Cardiac fibroblast (primary cell): ENCODE results near the gene HIGD1A.
A peak's percentile ranks its signal among the peaks of the same experiment; 100 is the strongest.

Experiments
- DNase-seq, 2 donors: peaks; one replicate each; pipeline versions ENCODE4 v3.0.0 to v3.0.0-alpha.2; 2010; ENCODE audit warnings: low read depth in 2 of 2
- H3K4me3 ChIP-seq, 2 donors: replicated peaks in 1 of 2; 1 replicate in 1 of 2; 2 replicates in 1 of 2; pipeline ENCODE4 v1.5.1; 2011; ENCODE audit warnings: low read depth in 2 of 2, low read length in 2 of 2, mild to moderate bottlenecking in 2 of 2, moderate library complexity in 1 of 2
- TF ChIP-seq, protein P1 (sequence below): IDR thresholded peaks from one replicate; pipeline ENCODE4 v1.5.1; 2011; ENCODE audit warnings: low read depth, mild to moderate bottlenecking, low read length, inconsistent platforms

HIGD1A gene

DNA sequence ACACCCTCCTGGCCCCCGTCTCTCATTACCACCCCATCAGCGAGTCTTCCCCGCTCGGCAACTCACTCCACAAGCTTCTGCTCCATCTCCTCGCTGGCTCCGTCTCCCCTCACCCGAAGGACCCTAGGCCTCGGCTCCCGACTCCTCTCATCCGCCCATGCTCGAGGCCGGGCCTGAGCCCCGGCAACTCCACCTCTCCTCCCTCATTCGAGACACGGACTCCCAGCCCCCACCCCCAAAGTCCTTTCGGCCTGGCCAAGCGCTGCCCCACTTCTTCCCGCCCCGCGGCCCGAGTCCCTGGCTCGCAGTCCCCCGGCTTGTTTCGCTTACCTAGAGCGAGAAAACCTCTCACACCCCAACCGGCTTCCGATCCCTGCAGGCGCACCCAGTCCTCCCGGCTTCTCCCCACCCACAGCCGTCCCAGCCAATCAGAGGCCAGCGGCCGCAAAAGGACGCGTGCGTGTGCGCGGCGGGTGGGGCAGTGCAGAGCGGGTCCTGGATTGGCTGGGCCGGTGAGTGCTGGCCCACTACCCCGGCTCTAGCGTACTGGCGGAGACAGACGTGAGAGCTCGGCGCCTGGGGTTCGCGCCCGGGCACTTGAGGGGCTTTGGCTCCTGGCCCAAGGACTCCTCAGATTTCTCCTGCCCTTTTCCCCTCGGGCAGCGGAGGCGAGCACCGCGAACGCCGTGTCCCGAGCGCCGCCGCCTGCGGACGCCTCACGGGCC is at the start of gene HIGD1A:
TSS of gene HIGD1A (minus strand) at position 385 of the 725 bp plus-strand sequence. CDS start 10,237 bp downstream, outside the sequence.
- peak within 1 kb of the TSS; percentile 84 to 85 for H3K4me3 ChIP-seq
- peak; percentile 93 to 96 for DNase-seq
- TF ChIP-seq, protein P1, sequence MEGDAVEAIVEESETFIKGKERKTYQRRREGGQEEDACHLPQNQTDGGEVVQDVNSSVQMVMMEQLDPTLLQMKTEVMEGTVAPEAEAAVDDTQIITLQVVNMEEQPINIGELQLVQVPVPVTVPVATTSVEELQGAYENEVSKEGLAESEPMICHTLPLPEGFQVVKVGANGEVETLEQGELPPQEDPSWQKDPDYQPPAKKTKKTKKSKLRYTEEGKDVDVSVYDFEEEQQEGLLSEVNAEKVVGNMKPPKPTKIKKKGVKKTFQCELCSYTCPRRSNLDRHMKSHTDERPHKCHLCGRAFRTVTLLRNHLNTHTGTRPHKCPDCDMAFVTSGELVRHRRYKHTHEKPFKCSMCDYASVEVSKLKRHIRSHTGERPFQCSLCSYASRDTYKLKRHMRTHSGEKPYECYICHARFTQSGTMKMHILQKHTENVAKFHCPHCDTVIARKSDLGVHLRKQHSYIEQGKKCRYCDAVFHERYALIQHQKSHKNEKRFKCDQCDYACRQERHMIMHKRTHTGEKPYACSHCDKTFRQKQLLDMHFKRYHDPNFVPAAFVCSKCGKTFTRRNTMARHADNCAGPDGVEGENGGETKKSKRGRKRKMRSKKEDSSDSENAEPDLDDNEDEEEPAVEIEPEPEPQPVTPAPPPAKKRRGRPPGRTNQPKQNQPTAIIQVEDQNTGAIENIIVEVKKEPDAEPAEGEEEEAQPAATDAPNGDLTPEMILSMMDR: no peak

DNA sequence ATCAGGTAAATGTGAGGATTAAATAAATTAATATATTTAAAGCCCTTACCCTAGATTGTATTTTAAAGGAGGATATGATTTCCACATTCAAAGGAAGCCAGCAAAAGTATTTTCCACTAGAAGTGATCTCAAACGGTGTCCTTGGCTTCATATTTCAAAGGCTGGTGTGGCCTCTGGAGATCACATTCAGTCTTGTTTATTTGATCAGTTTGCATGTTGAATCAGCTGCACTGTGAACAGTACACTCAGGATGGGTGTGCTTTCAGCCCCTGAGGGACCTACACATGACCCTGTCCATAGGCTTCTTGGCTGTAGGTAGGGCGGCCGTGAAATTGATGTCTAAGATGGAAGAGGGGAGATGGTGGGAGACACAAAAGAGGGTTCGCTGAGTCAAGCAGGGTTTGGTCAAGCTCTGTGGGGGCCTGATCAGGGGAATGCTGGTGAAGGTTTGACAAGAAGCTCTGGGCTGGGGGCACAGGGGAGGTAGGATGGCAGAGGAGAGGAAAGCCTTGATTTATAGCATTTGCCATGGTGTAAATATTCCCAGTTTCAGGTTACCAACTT is 49.5 kb upstream of the HIGD1A start:
- TF ChIP-seq, protein P1: no peak
- no peak for DNase-seq
- no peak overlapping the region for H3K4me3 ChIP-seq

DNA sequence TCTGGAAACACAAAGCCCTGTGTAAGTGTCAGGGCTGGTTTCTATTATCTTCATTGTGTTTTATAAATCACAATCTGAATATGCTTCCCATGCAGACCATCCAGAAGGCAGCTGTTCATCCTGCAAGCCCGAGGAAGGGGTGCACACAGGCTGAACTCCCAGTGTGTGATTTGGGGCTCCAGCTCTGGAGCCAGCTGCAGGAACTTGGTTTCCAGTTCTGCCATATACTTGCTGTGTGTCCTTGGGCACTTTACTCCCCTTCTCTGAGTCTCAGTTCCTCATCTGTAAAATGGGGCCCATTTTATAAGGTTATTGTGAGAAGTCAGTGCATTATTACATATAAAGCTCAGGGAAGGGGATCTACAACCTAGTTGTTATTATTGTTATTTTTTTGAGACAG is 48.8 kb upstream of the HIGD1A start:
- DNase-seq: no peak
- no peak overlapping the region for H3K4me3 ChIP-seq
- TF ChIP-seq, protein P1: no peak

DNA sequence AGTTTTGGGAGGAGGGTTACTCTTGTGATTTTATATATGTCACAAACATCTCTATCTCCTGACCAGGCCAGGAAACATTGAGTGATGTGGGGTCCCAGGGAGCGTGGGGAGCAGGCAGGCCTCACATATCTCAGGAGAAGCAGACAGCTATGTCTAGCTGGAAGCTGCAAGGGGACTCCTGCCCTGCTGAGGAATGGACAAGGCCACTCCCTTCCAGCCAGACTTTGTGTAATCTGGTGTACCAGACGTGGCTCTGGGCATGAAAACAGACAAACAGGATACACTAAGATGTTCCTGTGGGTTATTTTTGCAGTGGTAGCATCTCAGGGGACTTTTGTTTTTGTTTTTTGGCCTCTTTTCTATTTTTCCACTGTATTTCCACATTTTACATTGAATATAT is 48.2 kb upstream of the HIGD1A start:
- peak; percentile 31 to 45 for DNase-seq
- no peak overlapping the region for H3K4me3 ChIP-seq

DNA sequence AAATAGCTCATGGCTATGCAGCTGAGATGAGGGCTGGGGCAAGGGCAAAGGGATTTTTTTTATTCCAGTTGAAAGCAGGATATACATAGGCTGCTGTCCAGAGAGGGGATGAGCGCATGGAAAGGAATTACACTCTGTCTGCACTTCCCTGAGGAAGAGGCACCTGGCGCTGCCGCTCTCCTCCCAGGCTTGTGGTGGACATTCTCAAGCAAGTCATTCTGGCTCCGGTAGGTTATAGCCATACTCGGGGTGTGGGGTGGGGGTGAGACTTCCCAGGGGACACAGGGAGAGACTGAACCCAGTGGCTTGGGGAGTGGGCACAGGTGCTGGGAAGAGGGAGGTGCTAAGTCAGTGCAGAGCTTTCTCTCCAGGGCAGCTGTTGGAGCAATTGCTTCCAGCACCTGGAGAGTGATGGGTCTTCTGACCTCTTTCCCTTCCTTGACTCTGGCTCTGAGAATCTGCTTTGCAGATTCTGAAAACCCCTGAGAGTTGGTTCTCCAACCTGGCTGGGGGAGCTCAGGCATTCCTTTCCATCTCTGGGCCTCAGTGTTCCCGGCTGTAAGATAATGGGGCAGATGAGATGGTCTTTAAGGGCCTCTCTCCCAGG is 47.0 kb upstream of the HIGD1A start:
- TF ChIP-seq, protein P1: no peak
- no peak for DNase-seq

More for the DNA sequence above, 48.2 kb upstream of the HIGD1A start:
- TF ChIP-seq, protein P1: no peak

DNA sequence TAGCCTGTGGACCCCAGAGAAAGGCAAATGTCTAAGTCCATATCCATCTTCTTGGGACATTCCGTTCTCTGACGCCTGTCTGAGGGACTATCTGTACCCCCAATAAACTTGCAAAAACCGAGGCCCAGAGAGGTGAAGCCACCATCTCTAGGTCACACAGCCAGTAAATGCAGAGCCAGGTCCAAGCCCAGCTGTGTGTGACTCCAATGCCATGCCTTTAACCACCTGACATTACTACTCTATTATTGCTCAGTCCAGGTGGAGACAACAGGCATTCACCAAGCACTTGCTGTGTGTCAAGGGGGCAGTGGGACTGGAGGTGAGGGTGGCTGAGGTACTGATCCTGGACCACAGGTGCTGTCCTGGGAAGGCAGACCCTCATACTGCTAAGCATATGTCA is 46.0 kb upstream of the HIGD1A start:
- H3K4me3 ChIP-seq: no peak overlapping the region
- no peak for DNase-seq
- TF ChIP-seq, protein P1: no peak

More for the DNA sequence above, 47.0 kb upstream of the HIGD1A start:
- no peak overlapping the region for H3K4me3 ChIP-seq
